Neutrophil (primary cell): ENCODE data around the gene GP1BB.
A peak's percentile ranks its signal among the peaks of the same experiment; 100 is the strongest.
"Not testable (repeated sequence)": the region's sequence is repeated elsewhere in the genome, so short reads cannot be mapped to it uniquely, and the experiment has no call there.

Experiments used
- H3K27ac ChIP-seq: fragments of 200-600 bp; sonication (generic); 2 replicates; pipeline ENCODE4 v1.5.1; 2016; ENCODE audit warnings: mild to moderate bottlenecking, moderate library complexity
- H3K27me3 ChIP-seq: fragments of 200-600 bp; sonication (generic); 2 replicates; pipeline ENCODE4 v1.6.0; 2016; ENCODE audit warnings: mild to moderate bottlenecking
- H3K36me3 ChIP-seq: fragments of 200-600 bp; sonication (generic); 2 replicates; pipeline ENCODE4 v1.5.1; 2017
- H3K4me1 ChIP-seq, 2 experiments: fragments of 200-600 bp in 1 of 2; sonication (generic) in 1 of 2; 1 replicate in 1 of 2; 2 replicates in 1 of 2; pipeline versions ENCODE4 v1.5.1 to v1.6.1; 2013 to 2016; ENCODE audit warnings: low read depth in 1 of 2, low read length in 1 of 2, mild to moderate bottlenecking in 1 of 2, moderate library complexity in 1 of 2; ENCODE audit not compliant: control insufficient read depth in 1 of 2, insufficient read depth in 1 of 2
- H3K4me3 ChIP-seq, 2 experiments: fragments of 200-600 bp in 1 of 2; sonication (generic) in 1 of 2; 1 replicate in 1 of 2; 2 replicates in 1 of 2; pipeline ENCODE4 v1.5.1; 2013 to 2016; ENCODE audit warnings: low read depth in 1 of 2, low read length in 1 of 2, mild to moderate bottlenecking in 1 of 2, moderate library complexity in 1 of 2
- H3K9me3 ChIP-seq: fragments of 200-600 bp; sonication (generic); 2 replicates; pipeline ENCODE4 v1.5.1; 2016
- CTCF ChIP-seq: fragments of 200-600 bp; sonication (generic); IDR thresholded peaks from 2 replicates; pipeline ENCODE4 v1.5.1; 2016; ENCODE audit warnings: antibody characterized with exemption

Gene GP1BB

DNA sequence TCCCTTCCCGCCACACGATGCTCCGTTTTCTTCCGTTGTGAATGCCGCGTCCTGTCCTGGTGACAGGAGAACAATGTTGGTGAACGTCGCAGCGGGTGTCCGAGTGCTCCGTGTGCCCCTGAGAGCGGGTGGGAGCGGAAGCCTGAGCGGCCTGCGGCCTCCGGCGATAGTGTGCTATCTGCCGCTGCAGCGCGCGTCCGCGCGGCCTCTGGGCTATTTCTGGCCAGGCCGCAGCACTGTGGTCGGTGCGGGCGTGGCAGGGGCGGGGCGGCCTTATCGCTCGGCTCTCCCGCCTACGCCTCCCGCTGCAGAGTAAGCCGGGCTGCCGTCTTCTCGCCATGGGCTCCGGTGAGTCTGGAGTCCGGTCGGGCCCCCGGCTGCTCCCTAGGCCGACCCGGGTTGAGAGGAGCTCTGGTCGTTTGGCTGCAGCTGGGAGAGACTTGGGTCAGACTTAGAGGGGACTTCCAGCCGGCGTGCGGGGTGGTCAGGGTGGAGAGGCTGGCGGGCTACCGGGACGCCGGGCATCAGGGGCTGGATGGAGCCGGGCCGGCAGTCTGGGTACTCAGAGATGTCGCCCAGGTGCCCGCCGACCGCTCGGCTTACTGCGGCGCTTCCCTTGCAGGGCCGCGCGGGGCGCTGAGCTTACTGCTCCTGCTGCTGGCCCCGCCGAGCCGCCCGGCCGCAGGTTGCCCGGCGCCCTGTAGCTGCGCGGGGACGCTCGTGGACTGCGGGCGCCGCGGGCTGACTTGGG lies at the start of gene GP1BB:
Gene GP1BB (plus strand): TSS at position 308 of the 751 bp plus-strand sequence. CDS start 31 bp downstream, at position 339.
- peaks cover 66% of the 10 kb centered on the region for H3K36me3 ChIP-seq
- H3K27me3 ChIP-seq = peaks cover 64% of the 10 kb centered on the region
- peaks cover 6% of the 10 kb centered on the region for H3K9me3 ChIP-seq
- peaks cover 25 to 38% of the 10 kb centered on the region in 2 experiments for H3K4me1 ChIP-seq
- H3K4me3 ChIP-seq = peak within 1 kb of the TSS in 1 of 2 experiments; percentile 7
- TF ChIP-seq CTCF = no peak
- no peak within 1 kb of the TSS for H3K27ac ChIP-seq

DNA sequence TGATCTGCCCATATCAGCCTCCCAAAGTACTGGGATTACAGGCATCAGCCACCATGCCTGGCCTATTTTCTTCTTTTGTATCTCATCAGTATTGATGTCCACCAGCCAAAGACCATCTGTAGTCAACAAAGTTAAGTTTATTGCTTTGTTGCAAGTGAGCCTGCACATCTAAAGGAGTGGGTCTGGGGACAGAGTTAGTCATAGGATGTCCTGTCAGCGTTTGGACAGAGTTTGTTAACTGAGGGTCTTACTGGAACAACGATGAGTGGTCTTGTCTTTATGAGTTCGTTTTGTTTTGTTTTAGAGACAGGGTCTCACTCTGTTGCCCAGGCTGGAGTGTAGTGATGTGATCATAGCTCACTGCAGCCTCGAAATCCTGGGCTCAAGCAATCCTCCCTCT lies 49.7 kb upstream of the GP1BB start:
- no peak for TF ChIP-seq CTCF
- Histone ChIP-seq H3K36me3 (no peaks in the 10 kb centered on the region), H3K27ac (no peak overlapping the region), H3K4me1 (no peaks in the 10 kb centered on the region), H3K27me3 (no peaks in the 10 kb centered on the region), H3K9me3 (no peaks in the 10 kb centered on the region), H3K4me3 (no peak overlapping the region)

GRCh38 chr22:19674129-19674928 lies 49.0 kb upstream of the GP1BB start:
- no peaks in the 10 kb centered on the region for H3K27me3 ChIP-seq
- H3K36me3 ChIP-seq = no peaks in the 10 kb centered on the region

DNA sequence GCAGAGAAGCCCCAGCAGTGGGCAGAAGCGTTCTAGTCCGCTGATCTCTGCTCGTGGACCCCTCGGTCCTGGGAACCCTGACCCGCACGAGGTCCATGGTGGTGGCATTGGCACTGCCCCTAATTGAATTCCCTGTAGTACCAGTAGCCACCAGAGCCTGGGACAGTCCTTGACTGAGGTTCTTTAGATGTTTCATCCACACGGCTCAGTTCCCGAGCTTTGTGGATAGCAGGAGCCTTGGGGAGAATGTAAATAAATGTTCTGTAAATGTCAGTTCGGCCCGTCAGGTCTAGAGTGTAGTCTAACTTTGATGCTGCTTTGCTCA lies 48.4 kb upstream of the GP1BB start:
- Histone ChIP-seq H3K36me3 (no peaks in the 10 kb centered on the region), H3K27me3 (no peaks in the 10 kb centered on the region), H3K4me1 (peaks cover 4 to 9% of the 10 kb centered on the region in 2 experiments), H3K4me3 (no peak overlapping the region), H3K9me3 (no peaks in the 10 kb centered on the region), H3K27ac (no peak overlapping the region)
- no peak for TF ChIP-seq CTCF

More at GRCh38 chr22:19674129-19674928, 49.0 kb upstream of the GP1BB start:
- no peaks in the 10 kb centered on the region for H3K9me3 ChIP-seq
- peaks cover 0 to 3% of the 10 kb centered on the region in 2 experiments for H3K4me1 ChIP-seq
- no peak for TF ChIP-seq CTCF
- H3K27ac ChIP-seq = no peak overlapping the region
- H3K4me3 ChIP-seq = no peak overlapping the region

- Histone ChIP-seq H3K4me3 (no peak overlapping the region), H3K27ac (no peak overlapping the region), H3K36me3 (no peaks in the 10 kb centered on the region), H3K27me3 (no peaks in the 10 kb centered on the region), H3K4me1 (peaks cover 9 to 14% of the 10 kb centered on the region in 2 experiments), H3K9me3 (no peaks in the 10 kb centered on the region)
- no peak for TF ChIP-seq CTCF
Measured at GRCh38 chr22:19675428-19675827, 47.9 kb upstream of the GP1BB start.

- H3K4me1 ChIP-seq = peaks cover 19 to 24% of the 10 kb centered on the region in 2 experiments
- not testable (repeated sequence) for H3K36me3 ChIP-seq, H3K27me3 ChIP-seq, H3K4me3 ChIP-seq, H3K9me3 ChIP-seq, H3K27ac ChIP-seq
Measured at GRCh38 chr22:19676437-19676836, 46.9 kb upstream of the GP1BB start.
